Testis (tissue), 2 donors: ENCODE data around the gene SLC49A3.
"Not testable (repeated sequence)": the region's sequence is repeated elsewhere in the genome, so short reads cannot be mapped to it uniquely, and the experiment has no call there.

ENCODE experiments used
- POLR2A ChIP-seq: fragments of 450-650 bp; IDR thresholded peaks from one replicate; pipeline ENCODE4 v1.6.1; 2017; ENCODE audit warnings: antibody characterized with exemption, mild to moderate bottlenecking, moderate library complexity
- TF ChIP-seq, protein P1 (sequence below), 3 experiments: fragments of 450-650 bp in 2 of 3; fragments of 200-600 bp in 1 of 3; sonication (generic) in 1 of 3; IDR thresholded peaks; one replicate each; pipeline ENCODE4 v1.5.1; 2016 to 2019; ENCODE audit warnings: antibody characterized with exemption in 3 of 3, mild to moderate bottlenecking in 2 of 3, moderate library complexity in 1 of 3

DNA sequence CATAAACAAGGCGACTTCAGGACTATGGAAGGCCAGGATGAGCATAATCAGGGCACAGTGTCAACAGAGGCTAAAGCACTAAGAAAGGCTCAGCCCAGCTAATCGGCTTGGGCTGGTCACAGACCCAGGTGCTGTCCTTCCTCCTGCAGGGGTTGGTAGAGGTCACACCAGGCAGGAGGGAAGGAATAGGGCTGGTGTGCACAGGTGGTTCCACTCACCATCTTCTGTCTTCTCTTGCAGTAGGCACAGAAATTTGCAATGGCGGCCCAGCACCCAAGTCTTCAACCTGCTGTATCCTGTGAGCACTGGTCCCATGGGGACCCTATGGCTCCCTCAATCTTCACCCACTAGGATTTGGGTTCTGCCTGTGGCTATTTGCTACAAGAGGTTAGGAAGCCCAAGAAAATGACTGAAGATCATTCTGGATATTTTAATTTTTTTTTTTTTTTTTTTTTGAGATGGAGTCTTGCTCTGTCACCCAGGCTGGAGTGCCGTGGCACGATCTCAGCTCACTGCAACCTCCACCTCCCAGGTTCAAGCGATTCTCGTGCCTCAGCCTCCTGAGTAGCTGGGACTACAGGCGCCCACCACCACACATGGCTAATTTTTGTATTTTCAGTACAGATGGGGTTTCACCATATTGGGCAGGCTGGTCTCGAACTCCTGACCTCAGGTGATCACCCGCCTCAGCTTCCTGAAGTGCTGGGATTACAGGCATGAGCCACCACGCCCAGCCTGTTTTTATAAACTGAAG lies 19.0 kb downstream of the SLC49A3 start:
- TF ChIP-seq, protein P1, sequence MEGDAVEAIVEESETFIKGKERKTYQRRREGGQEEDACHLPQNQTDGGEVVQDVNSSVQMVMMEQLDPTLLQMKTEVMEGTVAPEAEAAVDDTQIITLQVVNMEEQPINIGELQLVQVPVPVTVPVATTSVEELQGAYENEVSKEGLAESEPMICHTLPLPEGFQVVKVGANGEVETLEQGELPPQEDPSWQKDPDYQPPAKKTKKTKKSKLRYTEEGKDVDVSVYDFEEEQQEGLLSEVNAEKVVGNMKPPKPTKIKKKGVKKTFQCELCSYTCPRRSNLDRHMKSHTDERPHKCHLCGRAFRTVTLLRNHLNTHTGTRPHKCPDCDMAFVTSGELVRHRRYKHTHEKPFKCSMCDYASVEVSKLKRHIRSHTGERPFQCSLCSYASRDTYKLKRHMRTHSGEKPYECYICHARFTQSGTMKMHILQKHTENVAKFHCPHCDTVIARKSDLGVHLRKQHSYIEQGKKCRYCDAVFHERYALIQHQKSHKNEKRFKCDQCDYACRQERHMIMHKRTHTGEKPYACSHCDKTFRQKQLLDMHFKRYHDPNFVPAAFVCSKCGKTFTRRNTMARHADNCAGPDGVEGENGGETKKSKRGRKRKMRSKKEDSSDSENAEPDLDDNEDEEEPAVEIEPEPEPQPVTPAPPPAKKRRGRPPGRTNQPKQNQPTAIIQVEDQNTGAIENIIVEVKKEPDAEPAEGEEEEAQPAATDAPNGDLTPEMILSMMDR (IDR thresholded peaks at IDR 0.05) = not testable (repeated sequence)
- not testable (repeated sequence) for TF ChIP-seq POLR2A
